Testis (tissue), 2 donors: ENCODE measurements around the gene ARL15.

Experiments
- CTCF ChIP-seq, 3 experiments: fragments of 450-650 bp in 2 of 3; fragments of 200-600 bp in 1 of 3; sonication (generic) in 1 of 3; IDR thresholded peaks; one replicate each; pipeline ENCODE4 v1.5.1; 2016 to 2019; ENCODE audit warnings: antibody characterized with exemption in 3 of 3, mild to moderate bottlenecking in 2 of 3, moderate library complexity in 1 of 3
- POLR2A ChIP-seq: fragments of 450-650 bp; IDR thresholded peaks from one replicate; pipeline ENCODE4 v1.6.1; 2017; ENCODE audit warnings: antibody characterized with exemption, mild to moderate bottlenecking, moderate library complexity

- TF ChIP-seq POLR2A, result no peak
- TF ChIP-seq CTCF (IDR thresholded peaks at IDR 0.05), result no peak
Measured at GRCh38 chr5:54332720-54333119, 22.3 kb upstream of the ARL15 start.
